Measurements from ENCODE around the gene CEP19. TPM values are rescaled to one million over a fixed set of nuclear protein-coding genes. Genes with fewer than 3 reads are reported as not detected.

CEP19 gene
- total RNA-seq, 2 experiments from 2014 or later: 4.7 to 5.6 TPM

DNA sequence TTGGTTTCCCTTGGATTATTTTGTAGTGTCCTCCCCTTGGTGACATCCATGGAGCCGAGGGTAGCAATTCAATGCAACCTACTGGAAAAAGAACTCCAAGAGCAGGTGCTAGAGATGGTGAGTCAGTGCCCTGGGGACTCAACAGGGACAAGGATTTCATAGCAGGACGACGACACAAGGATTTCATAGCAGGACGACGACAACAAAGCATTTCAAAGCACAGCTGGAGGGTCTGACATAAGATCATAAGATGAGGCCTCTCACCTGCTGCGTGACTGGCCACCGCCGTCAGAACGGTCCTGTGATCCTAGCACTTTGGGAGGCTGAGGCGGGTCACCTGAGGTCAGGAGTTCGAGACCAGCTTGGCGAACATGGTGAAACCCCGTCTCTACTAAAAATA, 50.0 kb downstream of the CEP19 start:
- ChIA-PET POLR2A (no interaction called here), CTCF (interaction anchor here (0.5 to 0.7 kb wide), 2 partner anchors 179 to 562 kb away, joined by 3 read pairs; no protein-coding TSS in a partner anchor)
- peaks cover 21% of the 10 kb centered on the region for H3K36me3 Mint-ChIP-seq (ENCODE audit: low read depth)
- no peaks in the 10 kb centered on the region for H3K27me3 Mint-ChIP-seq
- ATAC-seq (no peak), DNase-seq (no peak)
- intact Hi-C loops (cut with DNase I, micrococcal nuclease): no loop called here
- no peak overlapping the region for H3K27ac Mint-ChIP-seq
- no peak overlapping the region for H3K4me3 Mint-ChIP-seq
- no peaks in the 10 kb centered on the region for H3K9me3 Mint-ChIP-seq (ENCODE audit: low read depth)
- no peaks in the 10 kb centered on the region for H3K4me1 Mint-ChIP-seq

DNA sequence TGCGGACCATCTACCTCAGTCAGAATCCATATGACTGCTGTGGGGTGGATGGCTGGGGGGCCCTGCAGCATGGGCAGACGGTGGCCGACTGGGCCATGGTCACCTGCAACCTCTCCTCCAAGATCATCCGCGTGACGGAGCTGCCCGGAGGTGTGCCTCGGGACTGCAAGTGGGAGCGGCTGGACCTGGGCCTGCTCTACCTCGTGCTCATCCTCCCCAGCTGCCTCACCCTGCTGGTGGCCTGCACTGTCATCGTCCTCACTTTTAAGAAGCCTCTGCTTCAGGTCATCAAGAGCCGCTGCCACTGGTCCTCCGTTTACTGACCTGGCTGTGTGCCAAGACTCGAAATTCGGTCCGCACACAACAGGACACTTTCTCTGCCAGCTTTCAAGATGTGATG, 50.6 kb downstream of the CEP19 start:
- Mint-ChIP-seq H3K4me3 (no peak overlapping the region), H3K4me1 (no peaks in the 10 kb centered on the region), H3K36me3 (ENCODE audit: low read depth) (peaks cover 21% of the 10 kb centered on the region), H3K27me3 (no peaks in the 10 kb centered on the region), H3K9me3 (ENCODE audit: low read depth) (no peaks in the 10 kb centered on the region), H3K27ac (no peak overlapping the region)
- ChIA-PET CTCF (interaction anchor here (0.5 kb wide), 1 partner anchor 179 kb away, joined by 3 read pairs; no protein-coding TSS in a partner anchor), POLR2A (no interaction called here)
- DNase-seq (no peak), ATAC-seq (no peak)
- intact Hi-C loops (cut with DNase I, micrococcal nuclease): no loop called here

DNA sequence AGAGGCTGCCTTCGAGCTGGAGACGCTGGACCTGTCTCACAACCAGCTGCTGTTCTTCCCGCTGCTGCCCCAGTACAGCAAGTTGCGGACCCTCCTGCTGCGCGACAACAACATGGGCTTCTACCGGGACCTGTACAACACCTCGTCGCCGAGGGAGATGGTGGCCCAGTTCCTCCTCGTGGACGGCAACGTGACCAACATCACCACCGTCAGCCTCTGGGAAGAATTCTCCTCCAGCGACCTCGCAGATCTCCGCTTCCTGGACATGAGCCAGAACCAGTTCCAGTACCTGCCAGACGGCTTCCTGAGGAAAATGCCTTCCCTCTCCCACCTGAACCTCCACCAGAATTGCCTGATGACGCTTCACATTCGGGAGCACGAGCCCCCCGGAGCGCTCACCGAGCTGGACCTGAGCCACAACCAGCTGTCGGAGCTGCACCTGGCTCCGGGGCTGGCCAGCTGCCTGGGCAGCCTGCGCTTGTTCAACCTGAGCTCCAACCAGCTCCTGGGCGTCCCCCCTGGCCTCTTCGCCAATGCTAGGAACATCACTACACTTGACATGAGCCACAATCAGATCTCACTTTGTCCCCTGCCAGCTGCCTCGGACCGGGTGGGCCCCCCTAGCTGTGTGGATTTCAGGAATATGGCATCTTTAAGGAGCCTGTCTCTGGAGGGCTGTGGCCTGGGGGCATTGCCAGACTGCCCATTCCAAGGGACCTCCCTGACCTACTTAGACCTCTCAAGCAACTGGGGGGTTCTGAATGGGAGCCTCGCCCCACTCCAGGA, 51.5 kb downstream of the CEP19 start:
- Mint-ChIP-seq H3K4me3 (no peak overlapping the region), H3K4me1 (no peaks in the 10 kb centered on the region), H3K27ac (no peak overlapping the region), H3K27me3 (no peaks in the 10 kb centered on the region), H3K36me3 (ENCODE audit: low read depth) (peaks cover 25% of the 10 kb centered on the region), H3K9me3 (ENCODE audit: low read depth) (no peaks in the 10 kb centered on the region)
- ChIA-PET CTCF (interaction anchor here (0.5 to 0.7 kb wide), 3 partner anchors 9 to 25 kb away, joined by 3 to 6 read pairs (median 3); no protein-coding TSS in a partner anchor), POLR2A (interaction anchor here (0.6 kb wide), 1 partner anchor 619 kb away, joined by 3 read pairs; no protein-coding TSS in a partner anchor)
- intact Hi-C loops (cut with DNase I, micrococcal nuclease): no loop called here
- DNase-seq (no peak), ATAC-seq (no peak)

DNA sequence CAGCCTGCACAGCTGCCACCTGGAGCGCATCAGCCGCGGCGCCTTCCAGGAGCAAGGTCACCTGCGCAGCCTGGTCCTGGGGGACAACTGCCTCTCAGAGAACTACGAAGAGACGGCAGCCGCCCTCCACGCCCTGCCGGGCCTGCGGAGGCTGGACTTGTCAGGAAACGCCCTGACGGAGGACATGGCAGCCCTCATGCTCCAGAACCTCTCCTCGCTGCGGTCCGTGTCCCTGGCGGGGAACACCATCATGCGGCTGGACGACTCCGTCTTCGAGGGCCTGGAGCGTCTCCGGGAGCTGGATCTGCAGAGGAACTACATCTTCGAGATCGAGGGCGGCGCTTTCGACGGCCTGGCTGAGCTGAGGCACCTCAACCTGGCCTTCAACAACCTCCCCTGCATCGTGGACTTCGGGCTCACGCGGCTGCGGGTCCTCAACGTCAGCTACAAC, 52.1 kb downstream of the CEP19 start:
- POLR2A ChIA-PET: no interaction called here
- H3K4me1 Mint-ChIP-seq: no peaks in the 10 kb centered on the region
- intact Hi-C loops (cut with DNase I, micrococcal nuclease): no loop called here
- H3K27ac Mint-ChIP-seq: no peak overlapping the region
- H3K36me3 Mint-ChIP-seq (ENCODE audit: low read depth): peaks cover 27% of the 10 kb centered on the region
- no peak overlapping the region for H3K4me3 Mint-ChIP-seq
- ATAC-seq (no peak), DNase-seq (no peak)
- CTCF ChIA-PET: no interaction called here
- no peaks in the 10 kb centered on the region for H3K9me3 Mint-ChIP-seq (ENCODE audit: low read depth)
- H3K27me3 Mint-ChIP-seq: no peaks in the 10 kb centered on the region

Other genes starting within 250 kb of the CEP19 start
- gene RNF168, start 208.5 kb downstream of the CEP19 start, total RNA-seq: 10 to 100 TPM; 20.8 to 21.8 TPM
- not detected for gene SMCO1, start 196.9 kb downstream of the CEP19 start, total RNA-seq
- gene WDR53, start 143.7 kb downstream of the CEP19 start, total RNA-seq: 10 to 100 TPM; 12.8 to 21.4 TPM
- 10 to 100 TPM; 12.7 to 16.2 TPM for gene FBXO45, start 143.6 kb downstream of the CEP19 start, total RNA-seq
- 10 to 100 TPM; 19.6 to 19.7 TPM for gene NRROS, start 72.6 kb downstream of the CEP19 start, total RNA-seq
- gene PIGX, start 127 bp upstream of the CEP19 start, total RNA-seq: 10 to 100 TPM; 37.8 to 42.2 TPM
- gene PAK2, start 27.6 kb upstream of the CEP19 start, total RNA-seq: 10 to 100 TPM; 57.6 to 82.2 TPM
- gene SENP5, start 155.7 kb upstream of the CEP19 start, total RNA-seq: 10 to 100 TPM; 27.7 to 33.0 TPM
- 100 to 1,000 TPM in 1 of 2 experiments, 10 to 100 TPM in 1; 94.8 to 107 TPM for gene NCBP2, start 230.3 kb upstream of the CEP19 start, total RNA-seq

All from activated CD4-positive, alpha-beta T cell treated with anti-CD3 and anti-CD28 coated beads for 36 hours (primary cell).